GM18526 (cell line): ENCODE results near the gene TAF4.

ENCODE experiments used
- POLR2A ChIP-seq: IDR thresholded peaks from 3 replicates; pipeline ENCODE4 v1.6.1; 2011; ENCODE audit not compliant: insufficient read length; ENCODE audit errors: extremely low read depth

TAF4 gene

DNA sequence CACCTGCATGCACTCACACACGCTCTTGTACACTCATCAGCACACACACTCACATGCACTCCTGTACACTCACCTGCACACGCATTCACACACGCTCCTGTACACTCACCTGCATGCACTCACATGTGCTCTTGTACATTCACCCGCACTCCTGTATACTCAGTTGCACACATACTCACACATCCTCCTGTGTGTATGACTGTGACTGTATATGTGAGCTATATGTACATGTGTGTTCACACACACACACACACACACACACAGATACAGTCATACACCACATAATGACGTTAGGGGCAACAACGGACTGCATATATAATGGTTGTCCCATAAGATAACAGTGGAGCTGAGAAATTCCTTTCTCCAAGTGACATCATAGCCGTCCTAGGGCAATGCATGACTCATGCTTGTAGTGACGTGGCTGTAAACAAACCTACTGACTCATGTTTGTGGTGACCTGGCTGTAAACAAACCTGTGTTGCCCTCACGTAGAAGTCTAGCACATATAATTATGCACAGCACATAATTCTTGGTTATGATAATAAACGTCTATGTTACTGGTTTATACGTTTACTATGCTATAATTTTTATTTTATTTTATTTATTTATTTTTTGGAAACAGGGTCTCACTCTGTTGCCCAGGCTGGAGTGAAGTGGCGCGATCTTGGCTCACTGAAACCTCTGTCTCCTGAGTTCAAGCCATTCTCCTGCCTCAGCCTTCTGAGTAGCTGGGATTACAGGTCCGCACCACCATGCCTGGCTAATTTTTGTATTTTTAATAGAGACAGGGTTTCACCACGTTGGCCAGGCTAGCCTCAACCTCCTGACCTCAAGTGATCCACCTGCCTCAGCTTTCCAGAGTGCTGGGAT, 22.8 kb upstream of the TAF4 start:
- no peak for TF ChIP-seq POLR2A

GRCh38 chr20:62087632-62088031, 22.0 kb upstream of the TAF4 start:
- no peak for TF ChIP-seq POLR2A

DNA sequence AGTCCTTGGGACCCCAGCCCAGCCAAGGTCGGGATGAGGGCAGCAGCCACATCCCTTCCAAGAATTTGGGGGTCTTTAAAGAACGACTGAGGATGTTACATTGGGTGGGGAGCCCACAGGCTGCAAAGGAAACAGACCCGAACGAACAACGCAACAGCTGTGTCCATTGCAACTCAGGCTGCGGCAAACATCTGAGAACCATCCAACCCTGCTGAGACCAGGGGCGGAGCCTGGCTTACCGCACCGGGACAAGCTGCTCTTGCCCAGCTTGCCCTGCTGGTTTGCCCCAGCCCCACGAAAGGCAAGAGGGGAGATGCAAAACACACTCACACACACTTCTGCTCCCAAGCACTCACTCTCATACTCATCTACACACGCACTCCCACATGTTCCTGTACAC, 21.5 kb upstream of the TAF4 start:
- no peak for TF ChIP-seq POLR2A

- TF ChIP-seq POLR2A: no peak
Observed at GRCh38 chr20:62085206-62085605, 19.5 kb upstream of the TAF4 start.

DNA sequence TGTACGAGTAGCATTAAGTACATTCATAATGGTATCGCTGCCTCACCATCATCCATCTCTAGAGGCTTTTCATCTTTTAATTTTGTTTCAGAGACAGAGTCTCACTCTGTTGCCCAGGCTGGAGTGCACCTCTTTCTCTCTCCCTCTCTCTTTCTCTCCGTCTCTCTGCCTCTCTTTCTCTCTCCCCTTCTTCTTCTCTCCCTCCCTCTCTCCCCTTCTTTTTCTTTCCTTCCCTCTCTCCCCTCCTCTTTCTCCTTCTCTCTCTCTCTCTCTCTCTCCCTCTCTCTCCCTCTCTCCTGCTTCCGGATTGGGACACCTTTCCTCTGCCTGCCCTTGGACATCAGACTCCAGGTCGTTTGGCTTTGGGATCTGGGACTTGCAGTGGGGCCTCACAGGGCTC, 17.6 kb upstream of the TAF4 start:
- no peak for TF ChIP-seq POLR2A

DNA sequence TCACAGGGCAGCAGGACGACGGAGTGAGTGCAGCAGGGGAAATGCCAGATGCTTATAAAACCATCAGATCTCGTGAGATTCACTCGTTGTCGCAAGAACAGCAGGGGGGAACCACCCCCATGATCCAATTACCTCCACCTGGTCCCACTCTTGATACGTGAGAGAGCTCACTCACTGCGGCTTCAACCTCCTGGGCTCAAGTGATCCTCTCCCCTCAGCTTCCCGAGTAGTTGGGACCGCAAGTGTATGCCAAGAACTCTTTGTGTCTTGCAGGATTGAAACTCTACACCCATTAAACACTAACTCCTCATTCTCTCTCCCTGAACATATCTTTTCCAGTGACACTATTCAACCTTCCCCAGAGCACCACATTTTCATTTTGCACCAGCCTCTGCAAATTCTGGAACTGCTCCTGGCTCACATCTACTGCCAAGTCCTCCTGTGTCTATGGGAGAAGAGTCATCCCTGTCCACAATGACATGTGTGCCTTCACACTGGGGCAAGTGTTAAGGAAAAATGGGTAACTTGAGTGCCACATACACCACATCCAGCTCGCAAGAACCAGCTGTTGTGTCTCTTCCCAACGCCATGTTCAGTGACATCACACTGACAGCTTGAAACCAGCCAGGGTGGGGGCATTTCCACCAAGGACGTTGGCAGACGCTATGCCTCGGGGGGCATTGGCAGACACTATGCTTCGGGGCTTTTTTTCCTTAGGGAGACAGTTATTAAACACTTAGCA, 14.7 kb upstream of the TAF4 start:
- no peak for TF ChIP-seq POLR2A

DNA sequence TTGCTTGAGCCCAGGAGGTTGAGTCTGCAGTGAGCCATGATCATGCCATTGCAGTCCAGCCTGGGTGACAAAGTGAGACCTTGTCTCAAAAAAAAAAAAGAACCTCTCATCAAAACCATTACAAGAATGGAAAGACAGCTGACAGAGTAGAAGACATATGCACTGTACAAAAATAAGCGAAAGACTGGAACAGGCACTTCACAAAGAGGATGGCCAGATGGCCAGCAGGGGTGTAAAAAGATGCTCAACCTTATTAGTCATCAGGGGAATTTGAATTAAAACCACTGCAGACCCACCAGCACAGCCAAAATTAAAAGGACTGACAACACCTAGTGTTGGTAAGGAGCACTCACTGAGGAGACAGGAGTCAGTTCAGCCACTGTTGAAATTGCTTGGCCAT, 13.5 kb upstream of the TAF4 start:
- TF ChIP-seq POLR2A: no peak

DNA sequence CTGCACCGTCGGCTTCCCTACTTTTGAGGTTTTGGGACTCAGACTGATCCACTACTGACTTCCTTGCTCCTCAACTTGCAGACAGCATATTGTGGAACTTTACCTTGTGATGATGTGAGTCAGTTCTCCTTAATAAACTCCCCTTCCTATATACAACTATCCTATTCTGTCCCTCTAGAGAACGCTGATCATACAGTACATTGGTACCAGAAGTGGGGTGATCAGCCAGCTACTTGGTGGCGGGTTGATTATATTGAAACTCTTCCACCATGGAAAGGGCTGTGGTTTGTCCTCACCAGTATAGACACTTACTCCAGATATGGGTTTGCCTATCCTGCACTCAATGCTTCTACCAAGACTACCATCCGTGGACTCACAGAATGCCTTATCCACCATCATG, 7.6 kb upstream of the TAF4 start:
- no peak for TF ChIP-seq POLR2A

GRCh38 chr20:62069741-62070216, 4.1 kb upstream of the TAF4 start:
- TF ChIP-seq POLR2A: no peak

- TF ChIP-seq POLR2A: no peak
Observed at GRCh38 chr20:62068997-62069396, 3.3 kb upstream of the TAF4 start.

GRCh38 chr20:62067547-62068260, 2.0 kb upstream of the TAF4 start:
- no peak for TF ChIP-seq POLR2A

DNA sequence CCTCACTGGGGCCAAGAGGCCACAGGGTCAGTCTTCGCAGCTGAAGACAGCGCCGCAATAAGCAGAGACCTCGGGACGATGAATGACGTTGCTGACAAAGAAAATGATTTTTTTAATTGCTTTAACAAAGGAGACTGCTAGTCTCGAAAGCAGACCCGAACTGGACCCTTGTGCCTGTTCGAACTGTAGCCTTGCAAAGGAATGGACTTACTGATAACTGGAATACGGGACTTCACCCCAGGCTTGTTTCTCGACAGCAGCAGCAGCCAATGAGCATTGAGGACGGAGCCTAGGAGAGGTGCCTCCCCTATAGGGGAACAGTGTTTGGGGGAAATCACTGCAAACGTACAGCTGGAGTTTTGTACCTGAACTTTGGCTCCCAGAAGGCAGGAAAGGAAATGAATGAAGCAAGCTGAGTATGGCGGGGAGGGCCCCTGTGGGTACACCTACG, 1.3 kb upstream of the TAF4 start:
- TF ChIP-seq POLR2A: no peak

- no peak for TF ChIP-seq POLR2A
Observed at GRCh38 chr20:62066339-62066982, 780 bp upstream of the TAF4 start.

DNA sequence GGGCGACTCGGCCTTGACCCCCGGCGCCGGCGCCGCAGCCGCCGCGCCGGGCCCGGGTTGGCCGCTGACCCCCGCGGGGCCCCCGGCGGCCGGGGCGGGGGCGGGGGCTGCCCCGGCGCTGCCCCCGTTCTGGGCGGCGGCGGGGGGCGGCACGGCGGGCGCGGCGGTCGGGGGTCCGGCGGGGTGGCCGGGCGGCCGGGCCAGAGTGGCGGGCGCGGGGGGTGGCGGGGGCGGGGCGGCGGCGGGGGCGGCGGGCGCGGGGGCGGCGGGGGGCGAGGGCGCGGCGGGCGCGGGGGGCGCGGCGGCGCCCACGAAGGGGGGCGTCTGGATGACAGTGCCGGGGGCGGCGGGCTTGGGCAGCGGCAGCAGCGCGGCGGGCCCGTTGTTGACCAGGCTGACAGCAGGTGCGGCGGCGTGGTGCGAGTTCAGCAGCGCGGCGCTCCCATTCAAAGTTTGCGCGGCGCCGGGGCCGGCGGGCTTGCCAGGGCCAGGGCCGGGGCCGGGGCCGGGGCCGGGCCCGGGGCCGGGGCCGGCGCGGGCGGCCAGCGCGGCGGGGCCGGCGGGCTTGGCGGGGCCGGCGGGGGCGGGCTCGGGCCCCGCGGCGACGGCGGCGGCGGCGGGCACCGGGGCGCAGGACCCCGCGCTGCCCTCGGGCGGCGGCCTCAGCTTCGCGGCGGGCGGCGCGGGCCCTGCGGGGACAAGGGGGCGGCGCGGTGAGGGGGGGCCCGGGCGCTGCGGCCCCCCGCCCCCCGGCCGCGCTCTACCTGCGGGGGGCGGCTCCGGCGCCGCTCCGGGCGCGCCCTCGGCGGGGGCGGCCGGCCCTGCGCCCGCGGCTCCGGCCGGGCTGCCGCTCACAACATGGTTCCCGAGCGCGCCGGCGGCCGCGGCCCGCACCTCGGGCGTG, 659 bp downstream of the TAF4 start:
- TF ChIP-seq POLR2A: no peak
